Esophagus muscularis mucosa (tissue), 4 donors: ENCODE data around the gene UBR2.

Experiments
- EP300 ChIP-seq: sonication (generic); formaldehyde crosslinking; IDR thresholded peaks from one replicate; pipeline ENCODE4 v1.6.1; 2017; ENCODE audit warnings: antibody characterized with exemption
- POLR2A ChIP-seq: fragments of 450-650 bp; IDR thresholded peaks from one replicate; pipeline ENCODE4 v1.6.1; 2017; ENCODE audit warnings: antibody characterized with exemption, moderate library complexity, mild to moderate bottlenecking, low read depth
- POLR2AphosphoS5 ChIP-seq, 2 donors: sonication (generic); formaldehyde crosslinking; IDR thresholded peaks; one replicate each; pipeline ENCODE4 v1.6.1; 2017; ENCODE audit warnings: antibody characterized with exemption in 2 of 2
- TF ChIP-seq, protein P1 (sequence below), 3 experiments: fragments of 200-600 bp in 2 of 3; fragments of 450-650 bp in 1 of 3; sonication (generic) in 2 of 3; IDR thresholded peaks; one replicate each; pipeline ENCODE4 v1.5.1; 2017 to 2019; ENCODE audit warnings: antibody characterized with exemption in 3 of 3, mild to moderate bottlenecking in 2 of 3, moderate library complexity in 1 of 3

GRCh38 chr6:42533794-42534193 lies 30.0 kb upstream of the UBR2 start:
- TF ChIP-seq, protein P1, sequence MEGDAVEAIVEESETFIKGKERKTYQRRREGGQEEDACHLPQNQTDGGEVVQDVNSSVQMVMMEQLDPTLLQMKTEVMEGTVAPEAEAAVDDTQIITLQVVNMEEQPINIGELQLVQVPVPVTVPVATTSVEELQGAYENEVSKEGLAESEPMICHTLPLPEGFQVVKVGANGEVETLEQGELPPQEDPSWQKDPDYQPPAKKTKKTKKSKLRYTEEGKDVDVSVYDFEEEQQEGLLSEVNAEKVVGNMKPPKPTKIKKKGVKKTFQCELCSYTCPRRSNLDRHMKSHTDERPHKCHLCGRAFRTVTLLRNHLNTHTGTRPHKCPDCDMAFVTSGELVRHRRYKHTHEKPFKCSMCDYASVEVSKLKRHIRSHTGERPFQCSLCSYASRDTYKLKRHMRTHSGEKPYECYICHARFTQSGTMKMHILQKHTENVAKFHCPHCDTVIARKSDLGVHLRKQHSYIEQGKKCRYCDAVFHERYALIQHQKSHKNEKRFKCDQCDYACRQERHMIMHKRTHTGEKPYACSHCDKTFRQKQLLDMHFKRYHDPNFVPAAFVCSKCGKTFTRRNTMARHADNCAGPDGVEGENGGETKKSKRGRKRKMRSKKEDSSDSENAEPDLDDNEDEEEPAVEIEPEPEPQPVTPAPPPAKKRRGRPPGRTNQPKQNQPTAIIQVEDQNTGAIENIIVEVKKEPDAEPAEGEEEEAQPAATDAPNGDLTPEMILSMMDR (IDR thresholded peaks at IDR 0.05) = no peak
- TF ChIP-seq POLR2A (no peak), POLR2AphosphoS5 (IDR thresholded peaks at IDR 0.05) (no peak), EP300 (no peak)
